Measurements from ENCODE around the gene LRRC40.

DNA sequence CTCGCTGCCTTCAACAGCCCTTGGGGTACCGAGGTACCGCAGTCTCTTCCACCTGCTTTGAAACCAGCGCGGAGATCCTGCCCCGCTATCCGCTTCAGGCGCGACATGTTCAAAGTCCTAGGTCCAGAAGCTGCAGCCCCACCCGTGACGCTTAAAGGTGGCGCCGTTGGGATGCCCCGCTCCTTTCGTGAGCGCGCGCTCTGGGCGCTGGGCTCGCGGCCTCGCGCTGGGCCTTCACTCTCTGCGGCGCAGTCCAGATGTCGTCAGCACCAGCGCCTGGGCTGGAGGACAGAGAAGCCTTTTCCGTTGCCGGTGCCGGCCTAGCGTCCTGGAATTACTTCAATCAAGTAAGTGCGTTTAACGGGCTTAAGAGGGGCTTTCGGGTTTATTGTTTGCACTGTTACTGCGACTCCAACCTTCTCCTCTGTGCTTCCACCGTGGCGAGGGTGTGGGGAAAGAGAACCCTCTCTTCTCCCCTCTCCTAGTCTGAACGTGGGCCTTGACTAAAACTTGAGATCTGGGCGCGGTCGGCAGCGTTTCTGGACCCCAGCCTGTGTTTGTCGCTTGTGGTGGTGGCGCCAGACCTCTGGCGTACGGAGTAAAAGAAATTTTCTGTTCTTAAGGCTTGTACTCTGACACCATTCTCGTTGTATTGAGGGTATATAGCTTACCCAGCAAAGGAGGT lies at the start of gene LRRC40:
- TF ChIP-seq POLR2AphosphoS5 (IDR thresholded peaks at IDR 0.05; ENCODE audit: low read depth, low read length) (peak; percentile 81; the same call in 1 of the 2 replicates), POLR2A (IDR thresholded peaks at IDR 0.05; ENCODE audit: low read depth, low read length) (peak; percentile 73)

Data from GM12892 (cell line).